AG10803 (cell line): ENCODE data around the gene SREK1.

Experiments used
- DNase-seq: peaks from one replicate; pipeline ENCODE4 v3.0.0; 2010; ENCODE audit warnings: low read depth
- H3K4me3 ChIP-seq: 2 replicates; pipeline ENCODE4 v1.5.1; 2011; ENCODE audit warnings: mild to moderate bottlenecking, low read length, control low read depth
- CTCF ChIP-seq: conservative IDR thresholded peaks from 2 replicates; pipeline ENCODE4 v1.5.1; 2011; ENCODE audit warnings: mild to moderate bottlenecking, low read length, control low read depth, inconsistent platforms

Gene SREK1

DNA sequence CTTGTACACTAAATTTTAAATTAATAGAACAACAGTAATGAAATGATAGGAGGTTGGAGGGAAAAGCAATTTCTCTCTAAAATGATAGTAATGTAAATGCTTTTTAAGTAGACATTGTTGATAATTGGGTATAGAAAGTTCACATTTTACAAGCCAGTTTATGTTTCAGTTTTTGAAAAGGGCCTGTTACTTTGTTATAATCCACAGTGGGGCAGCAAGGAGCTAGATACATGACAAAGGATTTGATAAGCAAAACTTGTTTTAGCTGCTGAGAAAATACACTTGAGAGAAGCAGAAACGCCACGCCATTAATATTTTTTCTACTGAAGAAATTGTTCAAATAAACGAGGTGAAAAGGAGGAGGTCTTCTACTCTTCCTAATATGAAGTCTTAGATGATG is 30.2 kb downstream of the SREK1 start:
- peak; percentile 16 for DNase-seq
- H3K4me3 ChIP-seq: no peak overlapping the region
- peak; percentile 55 for TF ChIP-seq CTCF

DNA sequence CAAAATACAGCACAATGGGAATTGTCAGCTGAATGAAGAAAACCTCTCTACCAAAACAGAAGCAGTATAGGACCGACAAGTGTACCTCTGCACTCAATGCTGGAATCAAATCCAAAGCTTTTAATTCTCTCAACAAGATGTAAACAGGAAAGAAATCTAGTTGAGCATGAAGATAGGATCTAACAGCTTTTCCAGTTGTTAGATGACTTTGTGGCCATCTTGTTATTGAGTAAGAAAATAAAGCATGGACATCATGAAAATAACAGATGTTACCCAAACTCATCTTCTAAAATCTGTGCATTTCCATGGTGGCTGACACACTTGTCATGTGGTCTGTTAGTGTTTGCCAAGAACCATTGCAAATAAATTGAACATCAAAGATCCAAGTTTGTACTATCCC is 34.7 kb downstream of the SREK1 start:
- DNase-seq: no peak
- TF ChIP-seq CTCF: no peak
- H3K4me3 ChIP-seq: no peak overlapping the region

GRCh38 chr5:66179297-66180051 is 35.4 kb downstream of the SREK1 start:
- DNase-seq: no peak
- no peak overlapping the region for H3K4me3 ChIP-seq
- TF ChIP-seq CTCF: no peak

DNA sequence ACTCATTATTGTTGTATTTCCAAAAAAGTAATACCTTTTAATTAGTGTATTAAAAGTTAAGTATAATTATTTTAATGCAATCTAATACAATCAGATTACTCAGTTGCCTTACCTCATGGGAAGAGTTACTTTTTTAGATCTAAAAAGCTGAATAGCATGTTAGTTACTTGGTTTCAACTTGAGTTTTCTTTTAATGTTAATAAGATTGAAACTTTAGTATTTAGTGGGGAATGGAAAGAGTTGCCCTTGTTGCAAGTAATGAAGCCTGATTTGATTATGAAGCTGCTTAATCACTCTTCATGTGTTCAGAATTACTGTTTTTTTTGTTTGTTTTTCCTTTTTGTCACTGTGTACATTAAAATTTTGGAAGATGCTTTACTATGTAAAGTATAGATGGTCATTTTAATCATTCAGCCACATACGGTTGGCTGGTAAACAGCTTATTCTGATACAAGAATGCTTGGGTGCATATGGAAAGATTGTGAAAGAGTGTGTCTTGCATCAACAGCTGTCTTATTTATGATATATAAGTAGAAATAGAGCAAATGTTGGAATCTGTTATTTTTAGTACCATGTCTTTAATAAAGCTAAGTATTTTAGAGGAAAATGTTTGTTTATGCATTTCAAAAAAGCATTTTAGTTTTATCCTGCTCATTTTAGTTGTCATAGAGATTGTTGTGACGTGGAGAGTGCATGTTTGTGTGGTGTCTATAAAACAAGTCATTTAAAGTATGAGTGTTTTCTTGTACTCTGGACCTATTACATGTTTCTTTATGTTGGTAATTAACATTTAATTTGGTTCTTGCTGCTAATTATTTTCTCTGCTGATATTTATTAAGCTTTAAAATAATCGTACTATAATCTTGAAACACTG is 36.4 kb downstream of the SREK1 start:
- no peak overlapping the region for H3K4me3 ChIP-seq
- TF ChIP-seq CTCF: no peak
- peak; percentile 1 for DNase-seq

- H3K4me3 ChIP-seq: no peak overlapping the region
- DNase-seq: no peak
- no peak for TF ChIP-seq CTCF
Measured at GRCh38 chr5:66186108-66186507, 42.0 kb downstream of the SREK1 start.

GRCh38 chr5:66193419-66193818 is 49.3 kb downstream of the SREK1 start:
- no peak for TF ChIP-seq CTCF
- no peak overlapping the region for H3K4me3 ChIP-seq
- DNase-seq: no peak
